Measurements from ENCODE around the gene DYNLRB1. TPM values are rescaled to one million over a fixed set of nuclear protein-coding genes. Genes with fewer than 3 reads are reported as not detected.

The DYNLRB1 gene
- total RNA-seq, 1 experiment from 2014 or later = 142 TPM

DNA sequence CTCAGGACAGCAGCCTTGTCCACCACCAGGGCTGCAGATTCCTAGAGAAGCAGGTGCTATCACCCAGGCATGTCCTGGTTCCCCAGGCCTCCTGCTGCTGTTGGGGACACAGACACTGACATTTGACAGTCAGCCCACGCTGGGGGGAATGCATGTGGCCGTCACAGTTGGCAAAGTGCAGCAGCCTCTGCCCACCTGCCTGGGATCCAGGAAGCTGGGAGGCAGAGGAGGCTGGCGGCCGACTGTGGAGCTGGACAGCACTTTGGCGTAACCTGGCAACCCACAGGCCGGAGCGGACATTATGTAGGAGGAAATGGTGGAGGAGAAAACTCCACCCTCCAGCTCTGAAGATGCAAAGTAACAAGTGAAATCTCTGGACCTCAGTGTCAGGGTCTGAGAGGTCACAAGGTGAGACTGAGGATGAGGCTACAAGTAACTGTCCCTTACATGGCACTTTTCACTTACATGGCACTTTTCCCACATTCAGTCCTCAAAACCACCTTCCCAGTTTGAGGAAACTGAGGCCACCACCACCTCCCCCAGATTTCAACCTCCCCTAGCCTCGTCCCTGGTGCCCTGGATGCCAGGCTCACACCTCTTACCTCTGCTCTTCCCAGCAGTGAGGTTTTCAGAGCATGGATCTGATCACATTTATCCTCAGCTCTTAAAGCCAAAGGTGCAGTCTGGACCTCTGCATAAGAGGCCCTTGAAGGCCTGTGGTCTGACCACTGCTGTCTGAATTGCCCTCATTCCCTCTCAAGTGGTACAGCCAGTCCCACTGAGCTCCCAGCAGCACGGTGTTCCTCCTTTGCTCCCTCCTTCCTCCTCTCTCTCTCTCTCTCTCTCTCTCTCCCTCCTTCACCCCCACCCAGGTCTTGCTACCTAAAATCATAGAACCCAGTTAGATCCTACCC is 51.0 kb downstream of the DYNLRB1 start:
- POLR2A ChIA-PET (ENCODE audit: low non-redundant PET) = no interaction called here
- Histone ChIP-seq H3K27ac (ENCODE audit: low read depth, low read length, poor library complexity, severe bottlenecking) (no peak overlapping the region), H3K36me3 (ENCODE audit: insufficient read depth, low read length, poor library complexity, severe bottlenecking) (no peaks in the 10 kb centered on the region), H3K27me3 (replicated peaks; ENCODE audit: insufficient read depth, low read depth, low read length, poor library complexity) (no peaks in the 10 kb centered on the region), H3K4me3 (ENCODE audit: low read depth, low read length, poor library complexity, severe bottlenecking) (no peak overlapping the region), H3K9me3 (ENCODE audit: low read depth, low read length, poor library complexity, severe bottlenecking) (no peaks in the 10 kb centered on the region), H3K4me1 (ENCODE audit: insufficient read depth, low read length, poor library complexity, severe bottlenecking) (no peaks in the 10 kb centered on the region)
- no peak for TF ChIP-seq EZH2 (IDR thresholded peaks at IDR 0.05; ENCODE audit: borderline replicate concordance, low read depth, low read length, poor library complexity, severe bottlenecking)
- TF ChIP-seq, protein P1, sequence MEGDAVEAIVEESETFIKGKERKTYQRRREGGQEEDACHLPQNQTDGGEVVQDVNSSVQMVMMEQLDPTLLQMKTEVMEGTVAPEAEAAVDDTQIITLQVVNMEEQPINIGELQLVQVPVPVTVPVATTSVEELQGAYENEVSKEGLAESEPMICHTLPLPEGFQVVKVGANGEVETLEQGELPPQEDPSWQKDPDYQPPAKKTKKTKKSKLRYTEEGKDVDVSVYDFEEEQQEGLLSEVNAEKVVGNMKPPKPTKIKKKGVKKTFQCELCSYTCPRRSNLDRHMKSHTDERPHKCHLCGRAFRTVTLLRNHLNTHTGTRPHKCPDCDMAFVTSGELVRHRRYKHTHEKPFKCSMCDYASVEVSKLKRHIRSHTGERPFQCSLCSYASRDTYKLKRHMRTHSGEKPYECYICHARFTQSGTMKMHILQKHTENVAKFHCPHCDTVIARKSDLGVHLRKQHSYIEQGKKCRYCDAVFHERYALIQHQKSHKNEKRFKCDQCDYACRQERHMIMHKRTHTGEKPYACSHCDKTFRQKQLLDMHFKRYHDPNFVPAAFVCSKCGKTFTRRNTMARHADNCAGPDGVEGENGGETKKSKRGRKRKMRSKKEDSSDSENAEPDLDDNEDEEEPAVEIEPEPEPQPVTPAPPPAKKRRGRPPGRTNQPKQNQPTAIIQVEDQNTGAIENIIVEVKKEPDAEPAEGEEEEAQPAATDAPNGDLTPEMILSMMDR (conservative IDR thresholded peaks at IDR 0.05; ENCODE audit: low read depth, low read length) = no peak
- no peak for DNase-seq (ENCODE audit: low spot score)
- intact Hi-C loops (cut with micrococcal nuclease; ENCODE audit: unreplicated experiment) = no loop called here
- no TSS peak for BruUV-seq (replicated peaks)
- CTCF ChIA-PET = no interaction called here

DNA sequence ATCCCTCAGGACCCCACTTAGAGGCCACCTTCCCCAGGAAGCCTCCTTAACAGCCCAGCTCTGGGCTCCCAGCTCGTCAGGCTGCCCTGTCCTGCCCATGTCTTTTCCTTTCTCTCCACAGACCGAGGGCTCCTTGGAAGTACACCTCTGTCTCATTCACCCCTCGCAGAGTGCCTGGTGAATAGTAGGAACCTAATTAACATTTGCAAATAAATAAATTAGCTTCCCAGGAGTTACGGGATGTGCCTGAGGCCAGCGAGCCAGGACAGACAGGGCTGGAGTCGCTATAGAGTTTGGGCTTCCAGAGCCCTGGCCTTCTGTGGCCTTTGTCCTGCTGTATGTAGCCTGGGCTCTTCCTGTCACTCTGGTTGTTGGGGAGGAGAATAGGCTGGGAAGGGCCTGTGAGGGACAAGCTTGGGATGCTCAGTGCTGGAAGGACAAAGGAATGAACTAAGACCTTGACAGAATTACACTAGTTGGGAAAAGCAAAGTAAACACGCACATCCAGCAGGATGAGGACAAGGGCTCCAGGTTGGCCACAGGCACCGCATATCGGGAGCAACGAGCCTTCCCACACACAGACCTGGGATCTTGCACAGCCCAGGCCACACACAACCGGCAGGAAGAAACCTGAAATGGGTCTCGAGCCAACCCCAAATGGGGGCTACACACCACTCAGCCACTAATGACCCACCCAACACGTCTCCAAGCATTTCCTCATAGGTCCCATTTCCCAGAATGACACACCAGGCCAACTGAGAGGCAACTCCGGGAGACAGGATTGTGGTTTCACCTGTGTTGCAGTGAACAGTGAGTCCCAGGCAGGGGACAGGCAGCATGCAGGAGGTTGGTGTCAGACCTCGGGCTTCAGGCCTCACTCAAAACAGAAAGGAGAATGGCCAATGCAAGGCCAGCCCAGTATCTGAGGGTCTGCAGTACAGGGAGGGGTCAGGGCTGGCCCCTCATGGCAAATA is 52.0 kb downstream of the DYNLRB1 start:
- TF ChIP-seq, protein P1 (conservative IDR thresholded peaks at IDR 0.05; ENCODE audit: low read depth, low read length) = no peak
- POLR2A ChIA-PET (ENCODE audit: low non-redundant PET) = no interaction called here
- H3K9me3 ChIP-seq (ENCODE audit: low read depth, low read length, poor library complexity, severe bottlenecking) = no peaks in the 10 kb centered on the region
- intact Hi-C loops (cut with micrococcal nuclease; ENCODE audit: unreplicated experiment) = no loop called here
- H3K27me3 ChIP-seq (replicated peaks; ENCODE audit: insufficient read depth, low read depth, low read length, poor library complexity) = no peaks in the 10 kb centered on the region
- CTCF ChIA-PET = no interaction called here
- no peak overlapping the region for H3K4me3 ChIP-seq (ENCODE audit: low read depth, low read length, poor library complexity, severe bottlenecking)
- no peak overlapping the region for H3K27ac ChIP-seq (ENCODE audit: low read depth, low read length, poor library complexity, severe bottlenecking)
- H3K4me1 ChIP-seq (ENCODE audit: insufficient read depth, low read length, poor library complexity, severe bottlenecking) = no peaks in the 10 kb centered on the region
- no peak for DNase-seq (ENCODE audit: low spot score)
- no peaks in the 10 kb centered on the region for H3K36me3 ChIP-seq (ENCODE audit: insufficient read depth, low read length, poor library complexity, severe bottlenecking)
- BruUV-seq (replicated peaks) = no TSS peak

DNA sequence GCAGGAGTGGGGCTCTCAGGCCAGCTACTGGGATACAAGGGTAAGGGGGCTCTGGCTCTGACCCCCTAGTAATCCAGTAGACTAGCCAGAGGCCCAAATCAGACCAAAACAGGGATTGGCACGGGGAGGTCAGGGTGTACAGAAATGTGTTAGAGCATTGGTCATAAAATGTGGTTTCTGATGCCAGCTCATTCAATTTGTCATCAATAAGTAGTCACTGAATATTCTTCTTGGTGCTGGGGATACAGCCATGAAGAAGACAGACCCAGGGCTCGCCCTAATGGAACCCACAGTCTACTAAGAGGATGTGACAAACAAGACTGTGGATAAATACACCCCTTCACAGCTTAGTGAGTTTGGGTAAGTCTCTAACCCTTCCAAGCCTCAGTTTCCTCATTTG is 53.4 kb downstream of the DYNLRB1 start:
- no peak overlapping the region for H3K4me3 ChIP-seq (ENCODE audit: low read depth, low read length, poor library complexity, severe bottlenecking)
- H3K4me1 ChIP-seq (ENCODE audit: insufficient read depth, low read length, poor library complexity, severe bottlenecking) = no peaks in the 10 kb centered on the region
- H3K9me3 ChIP-seq (ENCODE audit: low read depth, low read length, poor library complexity, severe bottlenecking) = no peaks in the 10 kb centered on the region
- ChIA-PET CTCF (no interaction called here), POLR2A (ENCODE audit: low non-redundant PET) (no interaction called here)
- no peaks in the 10 kb centered on the region for H3K36me3 ChIP-seq (ENCODE audit: insufficient read depth, low read length, poor library complexity, severe bottlenecking)
- no peak for DNase-seq (ENCODE audit: low spot score)
- H3K27ac ChIP-seq (ENCODE audit: low read depth, low read length, poor library complexity, severe bottlenecking) = no peak overlapping the region
- no peak for TF ChIP-seq EZH2 (IDR thresholded peaks at IDR 0.05; ENCODE audit: borderline replicate concordance, low read depth, low read length, poor library complexity, severe bottlenecking)
- TF ChIP-seq, protein P1 (conservative IDR thresholded peaks at IDR 0.05; ENCODE audit: low read depth, low read length) = no peak
- no TSS peak for BruUV-seq (replicated peaks)
- H3K27me3 ChIP-seq (replicated peaks; ENCODE audit: insufficient read depth, low read depth, low read length, poor library complexity) = no peaks in the 10 kb centered on the region
- intact Hi-C loops (cut with micrococcal nuclease; ENCODE audit: unreplicated experiment) = no loop called here

Measured in A673 (cell line).